MG63 (cell line): Measurements from ENCODE around the gene ST7. TPM values are rescaled to one million over a fixed set of nuclear protein-coding genes. Genes with fewer than 3 reads are reported as not detected.

ENCODE experiments used
- DNase-seq: peaks from one replicate; pipeline ENCODE4 v3.0.0-alpha.2; 2020
- H3K27me3 ChIP-seq: fragments of 250-450 bp; sonication (Bioruptor Pico); 2 replicates; pipeline ENCODE4 v1.5.1; 2020; ENCODE audit warnings: mild to moderate bottlenecking, moderate library complexity
- H3K36me3 ChIP-seq: fragments of 250-450 bp; sonication (Bioruptor Pico); 2 replicates; pipeline ENCODE4 v1.5.1; 2020; ENCODE audit warnings: mild to moderate bottlenecking, moderate library complexity
- H3K4me3 ChIP-seq: fragments of 250-450 bp; sonication (Bioruptor Pico); 2 replicates; pipeline ENCODE4 v1.5.1; 2020; ENCODE audit warnings: mild to moderate bottlenecking, moderate library complexity
- H3K9me3 ChIP-seq: fragments of 250-450 bp; sonication (Bioruptor Pico); 2 replicates; pipeline ENCODE4 v1.5.1; 2020; ENCODE audit warnings: mild to moderate bottlenecking, moderate library complexity
- total RNA-seq: library from RNA; depleted of rRNA; stranded (reverse); fragments of >200 nt; shearing (Covaris generic); gene quantifications from 2 replicates; pipeline ENCODE4 v1.2.3, GENCODE V29; 2014; ENCODE audit warnings: low replicate concordance

The ST7 gene
- total RNA-seq, 1 experiment from 2014 or later: 14.4 TPM

- Histone ChIP-seq H3K27me3 (no peaks in the 10 kb centered on the region), H3K36me3 (no peaks in the 10 kb centered on the region), H3K9me3 (no peaks in the 10 kb centered on the region), H3K4me3 (no peak overlapping the region)
- no peak for DNase-seq
These were observed 33.6 kb downstream of the ST7 start for GRCh38 chr7:116986611-116987565.

GRCh38 chr7:116988363-116988989 is 35.2 kb downstream of the ST7 start:
- Histone ChIP-seq H3K27me3 (no peaks in the 10 kb centered on the region), H3K9me3 (no peaks in the 10 kb centered on the region), H3K36me3 (no peaks in the 10 kb centered on the region), H3K4me3 (no peak overlapping the region)
- DNase-seq: no peak

GRCh38 chr7:116990056-116990455 is 36.8 kb downstream of the ST7 start:
- no peak for DNase-seq
- no peaks in the 10 kb centered on the region for H3K36me3 ChIP-seq
- H3K27me3 ChIP-seq: no peaks in the 10 kb centered on the region
- no peak overlapping the region for H3K4me3 ChIP-seq
- no peaks in the 10 kb centered on the region for H3K9me3 ChIP-seq

- Histone ChIP-seq H3K36me3 (no peaks in the 10 kb centered on the region), H3K9me3 (no peaks in the 10 kb centered on the region), H3K27me3 (no peaks in the 10 kb centered on the region), H3K4me3 (no peak overlapping the region)
- no peak for DNase-seq
These were observed 37.9 kb downstream of the ST7 start for GRCh38 chr7:116991233-116991632.

GRCh38 chr7:116994611-116995010 is 41.3 kb downstream of the ST7 start:
- Histone ChIP-seq H3K9me3 (no peaks in the 10 kb centered on the region), H3K27me3 (no peaks in the 10 kb centered on the region), H3K36me3 (no peaks in the 10 kb centered on the region), H3K4me3 (no peak overlapping the region)
- no peak for DNase-seq

- Histone ChIP-seq H3K27me3 (no peaks in the 10 kb centered on the region), H3K9me3 (no peaks in the 10 kb centered on the region), H3K36me3 (no peaks in the 10 kb centered on the region), H3K4me3 (no peak overlapping the region)
- no peak for DNase-seq
These were observed 44.7 kb downstream of the ST7 start for GRCh38 chr7:116997972-116998371.

- Histone ChIP-seq H3K27me3 (no peaks in the 10 kb centered on the region), H3K9me3 (no peaks in the 10 kb centered on the region), H3K36me3 (no peaks in the 10 kb centered on the region), H3K4me3 (no peak overlapping the region)
- DNase-seq: no peak
These were observed 45.4 kb downstream of the ST7 start for GRCh38 chr7:116998567-116999175.

- no peaks in the 10 kb centered on the region for H3K36me3 ChIP-seq
- no peaks in the 10 kb centered on the region for H3K9me3 ChIP-seq
- no peaks in the 10 kb centered on the region for H3K27me3 ChIP-seq
- no peak for DNase-seq
- H3K4me3 ChIP-seq: no peak overlapping the region
These were observed 46.0 kb downstream of the ST7 start for GRCh38 chr7:116999311-116999710.

- no peaks in the 10 kb centered on the region for H3K36me3 ChIP-seq
- no peak overlapping the region for H3K4me3 ChIP-seq
- H3K9me3 ChIP-seq: no peaks in the 10 kb centered on the region
- no peaks in the 10 kb centered on the region for H3K27me3 ChIP-seq
- no peak for DNase-seq
These were observed 48.0 kb downstream of the ST7 start for GRCh38 chr7:117001283-117001682.

GRCh38 chr7:117004899-117005298 is 51.6 kb downstream of the ST7 start:
- Histone ChIP-seq H3K36me3 (no peaks in the 10 kb centered on the region), H3K4me3 (no peak overlapping the region), H3K9me3 (no peaks in the 10 kb centered on the region), H3K27me3 (no peaks in the 10 kb centered on the region)
- DNase-seq: no peak

- H3K36me3 ChIP-seq: no peaks in the 10 kb centered on the region
- no peak for DNase-seq
- no peak overlapping the region for H3K4me3 ChIP-seq
- H3K9me3 ChIP-seq: no peaks in the 10 kb centered on the region
- H3K27me3 ChIP-seq: no peaks in the 10 kb centered on the region
These were observed 52.1 kb downstream of the ST7 start for GRCh38 chr7:117005449-117005848.

GRCh38 chr7:117006907-117007684 is 53.8 kb downstream of the ST7 start:
- Histone ChIP-seq H3K9me3 (no peaks in the 10 kb centered on the region), H3K27me3 (no peaks in the 10 kb centered on the region)
- no peak for DNase-seq

GRCh38 chr7:117008118-117008885 is 55.0 kb downstream of the ST7 start:
- no peak for DNase-seq
- no peaks in the 10 kb centered on the region for H3K27me3 ChIP-seq
- no peaks in the 10 kb centered on the region for H3K36me3 ChIP-seq
- no peaks in the 10 kb centered on the region for H3K9me3 ChIP-seq
- no peak overlapping the region for H3K4me3 ChIP-seq

More at GRCh38 chr7:117006907-117007684, 53.8 kb downstream of the ST7 start:
- H3K4me3 ChIP-seq: no peak overlapping the region
- H3K36me3 ChIP-seq: no peaks in the 10 kb centered on the region

GRCh38 chr7:117008886-117009531 is 55.7 kb downstream of the ST7 start:
- no peaks in the 10 kb centered on the region for H3K9me3 ChIP-seq
- DNase-seq: no peak
- H3K27me3 ChIP-seq: no peaks in the 10 kb centered on the region
- no peak overlapping the region for H3K4me3 ChIP-seq
- H3K36me3 ChIP-seq: no peaks in the 10 kb centered on the region

- no peak overlapping the region for H3K4me3 ChIP-seq
- DNase-seq: no peak
- no peaks in the 10 kb centered on the region for H3K27me3 ChIP-seq
- no peaks in the 10 kb centered on the region for H3K36me3 ChIP-seq
- H3K9me3 ChIP-seq: no peaks in the 10 kb centered on the region
These were observed 56.5 kb downstream of the ST7 start for GRCh38 chr7:117009705-117010361.
